Measurements from ENCODE around the gene LRRC56. TPM values are rescaled to one million over a fixed set of nuclear protein-coding genes. Genes with fewer than 3 reads are reported as not detected.

Gene LRRC56
- total and polyA plus RNA-seq, 2 experiments from 2014 or later = 0.86 to 1.3 TPM

DNA sequence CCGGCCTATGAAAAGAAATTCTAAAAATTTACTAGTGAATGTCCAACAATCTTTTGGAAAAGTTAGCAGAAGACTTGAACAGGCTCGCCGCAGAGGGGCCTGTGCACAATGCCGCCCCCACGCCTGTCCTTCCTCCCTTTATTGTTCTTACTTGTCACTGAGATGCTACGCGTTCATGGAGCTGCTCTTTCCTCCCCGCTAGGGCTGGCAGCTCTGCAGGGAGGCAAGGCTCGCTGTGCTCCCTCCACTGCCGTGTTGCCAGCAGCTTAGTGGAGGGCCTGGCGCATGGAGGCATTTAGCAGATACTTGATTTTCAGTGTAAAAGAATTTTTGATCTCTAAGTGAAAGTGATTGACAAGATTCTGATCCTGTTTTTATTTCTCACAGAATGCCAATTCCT is 53.7 kb downstream of the LRRC56 start:
- TF ChIP-seq EZH2phosphoT487 (IDR thresholded peaks at IDR 0.05; ENCODE audit: insufficient read depth, low read depth) (no peak), EZH2 (IDR thresholded peaks at IDR 0.05; ENCODE audit: insufficient read depth, poor library complexity, severe bottlenecking) (no peak)
- Histone ChIP-seq H3K9me2 (ENCODE audit: insufficient read depth) (no peaks in the 10 kb centered on the region), H3F3A (ENCODE audit: insufficient read depth) (no peaks in the 10 kb centered on the region), H3K79me2 (ENCODE audit: insufficient read depth) (peaks cover 89% of the 10 kb centered on the region), H3K9ac (no peak overlapping the region), H3K4me3 (no peak overlapping the region), H3K4me2 (ENCODE audit: unreplicated experiment) (no peak overlapping the region), H3K4me1 (ENCODE audit: insufficient read depth) (0 out of 2 replicates have a peak, but pooled peaks cover 4% of the 10 kb centered on the region), H3K9me3 (ENCODE audit: low read depth) (no peaks in the 10 kb centered on the region), H3K27me3 (replicated peaks; ENCODE audit: insufficient read depth) (no peaks in the 10 kb centered on the region), H2AFZ (no peak overlapping the region), H3K27ac (no peak overlapping the region), H4K20me1 (ENCODE audit: insufficient read depth) (no peaks in the 10 kb centered on the region), H3K36me3 (ENCODE audit: low read depth) (peaks cover 5% of the 10 kb centered on the region; the same call in 1 of the 2 replicates)
- no peak for DNase-seq
- in situ Hi-C loops (cut with MboI) = no loop called here
- WGBS, 2 experiments (ENCODE audit: low coverage in 1 of 2, low lambda C conversion rate in 2 of 2, missing lambda C conversion rate in 2 of 2) = 71 to 72% methylated on average over 11 of the region's 11 CpGs

GRCh38 chr11:592501-592900 is 55.2 kb downstream of the LRRC56 start:
- Histone ChIP-seq H3K79me2 (ENCODE audit: insufficient read depth) (peaks cover 80% of the 10 kb centered on the region), H3K9me3 (ENCODE audit: low read depth) (no peaks in the 10 kb centered on the region), H3K9ac (no peak overlapping the region), H4K20me1 (ENCODE audit: insufficient read depth) (no peaks in the 10 kb centered on the region), H3K9me2 (ENCODE audit: insufficient read depth) (no peaks in the 10 kb centered on the region), H3K4me1 (ENCODE audit: insufficient read depth) (0 out of 2 replicates have a peak, but pooled peaks cover 4% of the 10 kb centered on the region), H3F3A (ENCODE audit: insufficient read depth) (no peaks in the 10 kb centered on the region), H3K36me3 (ENCODE audit: low read depth) (peaks cover 5% of the 10 kb centered on the region; the same call in 1 of the 2 replicates), H2AFZ (no peak overlapping the region), H3K27me3 (replicated peaks; ENCODE audit: insufficient read depth) (no peaks in the 10 kb centered on the region), H3K4me2 (ENCODE audit: unreplicated experiment) (no peak overlapping the region), H3K4me3 (no peak overlapping the region), H3K27ac (no peak overlapping the region)
- WGBS, 2 experiments (ENCODE audit: low coverage in 1 of 2, low lambda C conversion rate in 2 of 2, missing lambda C conversion rate in 2 of 2) = 91 to 94% methylated on average over 20 to 22 of the region's 22 CpGs
- no peak for DNase-seq
- no peak for TF ChIP-seq EZH2 (IDR thresholded peaks at IDR 0.05; ENCODE audit: insufficient read depth, poor library complexity, severe bottlenecking)
- TF ChIP-seq EZH2phosphoT487 (IDR thresholded peaks at IDR 0.05; ENCODE audit: insufficient read depth, low read depth) = no peak
- in situ Hi-C loops (cut with MboI) = no loop called here

- Histone ChIP-seq H3K4me1 (ENCODE audit: insufficient read depth) (0 out of 2 replicates have a peak, but pooled peaks cover 2% of the 10 kb centered on the region), H3K9me2 (ENCODE audit: insufficient read depth) (no peaks in the 10 kb centered on the region), H3F3A (ENCODE audit: insufficient read depth) (no peaks in the 10 kb centered on the region), H3K36me3 (ENCODE audit: low read depth) (peaks cover 5% of the 10 kb centered on the region; the same call in 1 of the 2 replicates), H3K4me3 (no peak overlapping the region), H3K79me2 (ENCODE audit: insufficient read depth) (peaks cover 75% of the 10 kb centered on the region), H3K4me2 (ENCODE audit: unreplicated experiment) (no peak overlapping the region), H3K27ac (no peak overlapping the region), H3K9ac (no peak overlapping the region), H4K20me1 (ENCODE audit: insufficient read depth) (no peaks in the 10 kb centered on the region), H2AFZ (no peak overlapping the region), H3K9me3 (ENCODE audit: low read depth) (no peaks in the 10 kb centered on the region), H3K27me3 (replicated peaks; ENCODE audit: insufficient read depth) (no peaks in the 10 kb centered on the region)
- TF ChIP-seq EZH2phosphoT487 (IDR thresholded peaks at IDR 0.05; ENCODE audit: insufficient read depth, low read depth) (no peak), EZH2 (IDR thresholded peaks at IDR 0.05; ENCODE audit: insufficient read depth, poor library complexity, severe bottlenecking) (no peak)
- in situ Hi-C loops (cut with MboI) = no loop called here
- WGBS, 2 experiments (ENCODE audit: low coverage in 1 of 2, low lambda C conversion rate in 2 of 2, missing lambda C conversion rate in 2 of 2) = 86% methylated on average over 10 of the region's 10 CpGs
- no peak for DNase-seq
Observed at GRCh38 chr11:592918-593317, 55.6 kb downstream of the LRRC56 start.

DNA sequence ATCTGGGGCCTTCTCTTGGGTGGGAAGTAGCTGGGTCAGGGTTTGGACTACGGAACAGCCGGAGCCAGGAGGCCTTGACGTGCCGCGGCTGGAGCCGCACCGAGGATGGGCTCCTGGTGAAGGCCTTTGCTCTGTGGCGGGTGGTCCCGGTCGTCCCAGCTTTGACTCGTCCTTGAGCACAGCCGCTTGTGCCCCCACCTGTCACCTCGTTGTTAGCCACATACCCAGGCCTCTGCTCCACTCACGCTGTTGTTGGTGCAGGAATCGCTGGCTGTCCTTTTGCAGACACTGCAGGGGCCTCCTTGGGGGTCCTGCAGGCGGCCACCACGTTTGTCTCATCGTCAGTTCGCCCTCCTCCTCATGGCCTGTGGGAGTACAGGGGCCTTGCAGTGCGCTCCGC is 56.0 kb downstream of the LRRC56 start:
- WGBS, 2 experiments (ENCODE audit: low coverage in 1 of 2, low lambda C conversion rate in 2 of 2, missing lambda C conversion rate in 2 of 2) = 94% methylated on average over 15 to 21 of the region's 21 CpGs
- Histone ChIP-seq H4K20me1 (ENCODE audit: insufficient read depth) (no peaks in the 10 kb centered on the region), H3K9me2 (ENCODE audit: insufficient read depth) (no peaks in the 10 kb centered on the region), H3K4me2 (ENCODE audit: unreplicated experiment) (no peak overlapping the region), H3K27me3 (replicated peaks; ENCODE audit: insufficient read depth) (no peaks in the 10 kb centered on the region), H3K4me1 (ENCODE audit: insufficient read depth) (no peaks in the 10 kb centered on the region), H3K9ac (no peak overlapping the region), H3K4me3 (no peak overlapping the region), H3F3A (ENCODE audit: insufficient read depth) (no peaks in the 10 kb centered on the region), H3K9me3 (ENCODE audit: low read depth) (no peaks in the 10 kb centered on the region), H3K27ac (no peak overlapping the region), H3K79me2 (ENCODE audit: insufficient read depth) (peaks cover 71% of the 10 kb centered on the region), H2AFZ (no peak overlapping the region), H3K36me3 (ENCODE audit: low read depth) (peaks cover 4% of the 10 kb centered on the region; the same call in 1 of the 2 replicates)
- no peak for DNase-seq
- no peak for TF ChIP-seq EZH2 (IDR thresholded peaks at IDR 0.05; ENCODE audit: insufficient read depth, poor library complexity, severe bottlenecking)
- in situ Hi-C loops (cut with MboI) = no loop called here

DNA sequence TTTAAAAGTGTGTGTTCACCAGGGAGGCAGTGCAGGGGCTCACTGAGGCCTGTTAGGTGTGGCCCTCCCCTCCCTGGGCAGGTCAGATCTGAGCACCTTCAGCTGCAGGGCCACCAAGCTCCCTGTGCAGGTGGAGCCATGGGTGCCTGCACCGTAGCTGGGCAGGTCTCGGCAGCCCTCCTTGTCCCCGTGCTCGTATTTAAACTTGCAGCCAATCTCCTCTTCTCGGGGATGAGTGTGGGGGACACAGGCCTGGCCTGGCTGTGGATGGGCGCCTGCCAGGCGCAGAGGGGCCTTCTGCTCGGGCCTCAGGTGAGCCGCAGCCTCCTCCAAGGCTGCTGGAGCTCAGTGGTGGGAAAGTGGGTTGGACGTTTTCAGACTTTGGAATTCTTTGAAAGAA is 58.1 kb downstream of the LRRC56 start:
- no peak overlapping the region for H2AFZ ChIP-seq
- peaks cover 69% of the 10 kb centered on the region for H3K79me2 ChIP-seq (ENCODE audit: insufficient read depth)
- no peaks in the 10 kb centered on the region for H3F3A ChIP-seq (ENCODE audit: insufficient read depth)
- no peak overlapping the region for H3K4me3 ChIP-seq
- no peaks in the 10 kb centered on the region for H3K4me1 ChIP-seq (ENCODE audit: insufficient read depth)
- no peaks in the 10 kb centered on the region; the same call in 1 of the 2 replicates for H3K36me3 ChIP-seq (ENCODE audit: low read depth)
- H3K9me3 ChIP-seq (ENCODE audit: low read depth) = no peaks in the 10 kb centered on the region
- no peak for TF ChIP-seq EZH2phosphoT487 (IDR thresholded peaks at IDR 0.05; ENCODE audit: insufficient read depth, low read depth)
- no peak for TF ChIP-seq EZH2 (IDR thresholded peaks at IDR 0.05; ENCODE audit: insufficient read depth, poor library complexity, severe bottlenecking)
- H3K4me2 ChIP-seq (ENCODE audit: unreplicated experiment) = no peak overlapping the region
- no peak overlapping the region for H3K27ac ChIP-seq
- H4K20me1 ChIP-seq (ENCODE audit: insufficient read depth) = no peaks in the 10 kb centered on the region
- in situ Hi-C loops (cut with MboI) = no loop called here
- no peak overlapping the region for H3K9ac ChIP-seq
- no peaks in the 10 kb centered on the region for H3K27me3 ChIP-seq (replicated peaks; ENCODE audit: insufficient read depth)
- no peaks in the 10 kb centered on the region for H3K9me2 ChIP-seq (ENCODE audit: insufficient read depth)
- DNase-seq = no peak
- WGBS, 2 experiments (ENCODE audit: low coverage in 1 of 2, low lambda C conversion rate in 2 of 2, missing lambda C conversion rate in 2 of 2) = 91 to 97% methylated on average over 10 of the region's 10 CpGs
